Measurements from ENCODE around the gene IL15RA.

DNA sequence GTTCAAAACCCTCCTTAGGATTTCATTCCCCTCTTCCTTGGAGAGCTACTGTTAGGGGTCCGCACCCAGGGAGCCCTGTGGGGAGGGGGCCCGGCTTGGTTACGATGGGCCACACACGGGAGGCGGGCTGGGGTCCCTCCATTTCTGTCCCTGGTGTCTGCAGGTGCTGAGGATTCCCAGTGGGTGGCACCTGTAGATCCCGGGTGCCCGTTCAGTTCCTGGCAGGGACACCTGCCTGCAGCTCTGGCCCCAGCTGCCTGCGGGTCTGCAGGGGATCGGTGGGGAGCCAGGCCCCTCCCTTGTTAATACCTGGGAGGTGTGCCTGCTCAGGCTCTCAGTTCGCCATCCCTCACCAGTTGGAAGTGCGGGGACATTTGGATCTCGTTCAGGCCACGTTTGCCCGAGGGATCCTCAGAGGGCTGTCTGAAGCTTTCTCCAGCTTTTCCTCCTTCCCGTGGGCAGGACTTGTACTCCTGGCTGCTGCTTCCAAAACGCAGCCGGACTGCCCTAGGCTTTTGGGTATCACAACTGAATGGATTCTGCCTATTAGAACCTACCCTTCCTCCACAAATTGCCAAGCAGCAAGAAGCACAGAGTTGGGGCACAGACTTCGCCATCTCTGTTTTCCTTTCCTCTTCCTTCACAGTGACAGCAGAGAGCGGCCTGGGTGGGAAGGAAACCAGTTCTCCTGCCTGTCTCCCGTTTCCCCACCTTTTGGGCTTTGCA lies 22.3 kb upstream of the IL15RA start:
- TF ChIP-seq CTCF (IDR thresholded peaks at IDR 0.05) = no peak
- no peak for TF ChIP-seq EZH2 (IDR thresholded peaks at IDR 0.05; ENCODE audit: borderline replicate concordance, insufficient read depth, low read depth, low read length, poor library complexity, severe bottlenecking)

All from B cell (primary cell).